Activated gamma-delta T cell treated with Interleukin-2 at 50 U/mL for 16 hours (primary cell): ENCODE results near the gene MPV17L.
"Not testable (repeated sequence)": the region's sequence is repeated elsewhere in the genome, so short reads cannot be mapped to it uniquely, and the experiment has no call there.

Source experiments
- DNase-seq: peaks from one replicate; pipeline ENCODE4 v3.0.0-alpha.2; 2020

Gene MPV17L

GRCh38 chr16:15415511-15415985, 20.0 kb downstream of the MPV17L start:
- DNase-seq, result no peak

- DNase-seq, result no peak
These were observed 21.6 kb downstream of the MPV17L start for GRCh38 chr16:15417197-15417596.

- no peak for DNase-seq
These were observed 22.7 kb downstream of the MPV17L start for GRCh38 chr16:15418206-15418605.

- DNase-seq, result not testable (repeated sequence)
These were observed 26.1 kb downstream of the MPV17L start for GRCh38 chr16:15421696-15422095.

GRCh38 chr16:15422222-15422621, 26.7 kb downstream of the MPV17L start:
- DNase-seq, result no peak

- DNase-seq, result no peak
These were observed 30.3 kb downstream of the MPV17L start for GRCh38 chr16:15425861-15426260.

GRCh38 chr16:15426796-15427195, 31.2 kb downstream of the MPV17L start:
- no peak for DNase-seq

GRCh38 chr16:15427648-15428239, 32.2 kb downstream of the MPV17L start:
- DNase-seq, result peak; percentile 47

GRCh38 chr16:15430884-15431283, 35.3 kb downstream of the MPV17L start:
- DNase-seq, result not testable (repeated sequence)

- DNase-seq, result no peak
These were observed 38.5 kb downstream of the MPV17L start for GRCh38 chr16:15434079-15434424.

- peak; percentile 41 for DNase-seq
These were observed 39.1 kb downstream of the MPV17L start, which contains the start of gene BMERB1 for GRCh38 chr16:15434425-15435215. BMERB1 (plus strand) TSS chr16:15434588; CDS start chr16:15434654, 66 bp downstream.

GRCh38 chr16:15435216-15435864, 39.8 kb downstream of the MPV17L start:
- no peak for DNase-seq

- DNase-seq, result no peak
These were observed 43.5 kb downstream of the MPV17L start for GRCh38 chr16:15439102-15439501.

GRCh38 chr16:15439521-15439920, 44.0 kb downstream of the MPV17L start:
- no peak for DNase-seq

GRCh38 chr16:15440852-15441251, 45.3 kb downstream of the MPV17L start:
- DNase-seq, result no peak

GRCh38 chr16:15442140-15442539, 46.6 kb downstream of the MPV17L start:
- not testable (repeated sequence) for DNase-seq

GRCh38 chr16:15443753-15444152, 48.2 kb downstream of the MPV17L start:
- DNase-seq, result no peak

- DNase-seq, result no peak
These were observed 48.7 kb downstream of the MPV17L start for GRCh38 chr16:15444264-15444663.

GRCh38 chr16:15445450-15445849, 49.9 kb downstream of the MPV17L start:
- DNase-seq, result no peak

GRCh38 chr16:15446901-15447300, 51.3 kb downstream of the MPV17L start:
- no peak for DNase-seq

GRCh38 chr16:15450624-15451023, 55.1 kb downstream of the MPV17L start:
- DNase-seq, result no peak

- no peak for DNase-seq
These were observed 55.7 kb downstream of the MPV17L start for GRCh38 chr16:15451098-15451731.

GRCh38 chr16:15452246-15452855, 56.8 kb downstream of the MPV17L start:
- no peak for DNase-seq
